ENCODE results near the gene PEX13. TPM values are rescaled to one million over a fixed set of nuclear protein-coding genes. Genes with fewer than 3 reads are reported as not detected.

Gene PEX13
- total RNA-seq, 1 donor from 2014 or later = 28.9 TPM

- Mint-ChIP-seq H3K9me3 (no peaks in the 10 kb centered on the region), H3K4me1 (ENCODE audit: unreplicated experiment) (peaks cover 9% of the 10 kb centered on the region)
These were observed 4.1 kb upstream of the PEX13 start for GRCh38 chr2:61013382-61013781.

GRCh38 chr2:61014763-61015162, 2.8 kb upstream of the PEX13 start:
- H3K4me3 Mint-ChIP-seq = peak overlapping the region; percentile 75
- no peak for DNase-seq (ENCODE audit: extremely low spot score, unreplicated experiment)
- H3K4me1 Mint-ChIP-seq (ENCODE audit: unreplicated experiment) = peaks cover 9% of the 10 kb centered on the region
- TF ChIP-seq CTCF (conservative IDR thresholded peaks at IDR 0.05) = no peak
- no peaks in the 10 kb centered on the region for H3K36me3 Mint-ChIP-seq
- peak overlapping the region; percentile 72 for H3K27ac Mint-ChIP-seq
- H3K27me3 Mint-ChIP-seq = no peaks in the 10 kb centered on the region
- H3K9me3 Mint-ChIP-seq = no peaks in the 10 kb centered on the region

More at GRCh38 chr2:61013382-61013781, 4.1 kb upstream of the PEX13 start:
- Mint-ChIP-seq H3K36me3 (no peaks in the 10 kb centered on the region), H3K27ac (peak overlapping the region; percentile 45), H3K4me3 (no peak overlapping the region), H3K27me3 (no peaks in the 10 kb centered on the region)
- no peak for DNase-seq (ENCODE audit: extremely low spot score, unreplicated experiment)
- TF ChIP-seq CTCF (conservative IDR thresholded peaks at IDR 0.05) = no peak

DNA sequence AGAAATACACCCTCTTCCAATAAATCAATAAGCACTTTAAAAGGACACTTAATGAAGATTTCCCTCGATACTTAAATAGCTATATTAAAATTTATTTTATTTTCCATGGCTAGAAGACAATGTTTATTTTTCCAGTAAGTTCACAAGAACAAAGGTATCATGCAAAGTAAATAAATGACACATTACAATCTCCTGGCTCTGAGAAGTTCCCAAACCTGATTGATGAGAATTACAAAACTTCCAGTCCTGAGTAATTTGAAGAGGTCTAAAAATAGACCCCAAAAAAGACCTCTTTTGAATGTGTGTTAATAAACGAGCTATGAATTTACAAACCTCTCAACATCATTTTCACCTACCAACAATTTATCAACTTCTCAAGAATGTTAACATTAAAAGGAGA, 1.5 kb upstream of the PEX13 start:
- Mint-ChIP-seq H3K27ac (peak overlapping the region; percentile 97), H3K4me3 (peak overlapping the region; percentile 99)

DNA sequence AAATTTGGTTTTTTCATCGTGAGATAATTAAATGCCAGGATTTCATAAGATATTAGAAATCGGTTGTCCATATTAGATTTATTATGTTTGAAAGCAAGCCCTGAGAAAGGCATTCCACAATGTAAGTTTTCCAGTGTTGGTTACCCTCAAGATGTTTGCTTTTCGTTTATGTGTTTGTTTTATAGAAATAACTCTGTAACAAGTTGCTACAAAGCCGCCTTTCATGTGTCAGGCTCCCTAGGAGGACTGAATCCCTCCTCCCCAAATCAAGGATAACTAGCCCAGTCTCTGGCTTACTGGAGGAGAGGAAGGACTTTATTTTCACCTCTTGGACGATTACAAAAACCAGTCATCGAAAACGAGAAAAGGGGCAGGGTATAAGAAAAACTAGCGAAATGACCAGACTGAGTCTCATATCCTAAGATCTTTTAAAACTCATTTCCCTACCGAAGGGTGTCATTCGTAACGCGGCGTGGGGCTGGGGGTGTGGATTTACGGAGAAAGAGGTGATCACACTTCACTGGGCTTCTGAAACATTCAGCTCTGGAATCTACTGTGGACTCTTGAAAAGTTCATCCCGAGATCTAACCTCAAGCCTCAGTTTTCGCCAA, 1.0 kb upstream of the PEX13 start:
- H3K9me3 Mint-ChIP-seq = no peaks in the 10 kb centered on the region
- no peak for DNase-seq (ENCODE audit: extremely low spot score, unreplicated experiment)
- H3K4me1 Mint-ChIP-seq (ENCODE audit: unreplicated experiment) = peaks cover 9% of the 10 kb centered on the region
- H3K27ac Mint-ChIP-seq = peak overlapping the region; percentile 97
- no peak for TF ChIP-seq CTCF (conservative IDR thresholded peaks at IDR 0.05)
- peak overlapping the region; percentile 99 for H3K4me3 Mint-ChIP-seq
- H3K36me3 Mint-ChIP-seq = peaks cover 4% of the 10 kb centered on the region
- no peaks in the 10 kb centered on the region for H3K27me3 Mint-ChIP-seq

More for the DNA sequence above, 1.5 kb upstream of the PEX13 start:
- peaks cover 9% of the 10 kb centered on the region for H3K4me1 Mint-ChIP-seq (ENCODE audit: unreplicated experiment)
- H3K36me3 Mint-ChIP-seq = peaks cover 2% of the 10 kb centered on the region
- DNase-seq (ENCODE audit: extremely low spot score, unreplicated experiment) = no peak
- no peaks in the 10 kb centered on the region for H3K9me3 Mint-ChIP-seq
- no peaks in the 10 kb centered on the region for H3K27me3 Mint-ChIP-seq
- no peak for TF ChIP-seq CTCF (conservative IDR thresholded peaks at IDR 0.05)

DNA sequence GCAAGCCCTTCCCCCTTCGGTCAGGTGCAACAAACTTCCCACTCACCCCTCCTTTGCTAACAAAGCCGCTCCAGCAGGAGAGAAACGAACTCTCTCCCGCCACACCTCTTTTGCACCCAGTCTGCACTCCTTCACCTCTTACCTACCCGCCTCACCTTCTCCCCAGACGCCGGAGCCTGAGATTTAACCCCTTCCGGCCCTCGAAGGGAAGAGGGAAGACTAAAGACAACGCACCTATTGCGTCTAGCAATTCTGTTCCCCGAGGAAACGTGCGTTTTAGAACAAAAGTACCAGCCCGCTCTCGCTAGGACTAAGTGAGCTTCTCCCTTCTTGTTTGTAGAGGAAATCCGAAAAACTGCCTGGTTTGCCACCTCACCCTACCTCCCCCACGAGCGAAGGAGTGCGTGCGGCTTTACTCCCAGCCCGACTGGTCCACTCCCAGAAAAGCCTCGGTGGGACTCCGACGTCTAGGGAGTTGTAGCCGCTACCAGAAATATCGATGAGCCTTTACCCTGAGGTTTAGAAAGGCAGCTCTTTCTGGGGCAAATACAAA, 441 bp upstream of the PEX13 start:
- peak overlapping the region; percentile 99 for H3K4me3 Mint-ChIP-seq
- peak overlapping the region; percentile 97 for H3K27ac Mint-ChIP-seq
- peak; percentile 77 for DNase-seq (ENCODE audit: extremely low spot score, unreplicated experiment)
- no peak for TF ChIP-seq CTCF (conservative IDR thresholded peaks at IDR 0.05)
- peaks cover 1% of the 10 kb centered on the region for H3K9me3 Mint-ChIP-seq
- H3K36me3 Mint-ChIP-seq = peaks cover 10% of the 10 kb centered on the region
- no peaks in the 10 kb centered on the region for H3K27me3 Mint-ChIP-seq
- H3K4me1 Mint-ChIP-seq (ENCODE audit: unreplicated experiment) = peaks cover 9% of the 10 kb centered on the region
